HepG2 (cell line): Measurements from ENCODE around the gene PRDM9. TPM values are rescaled to one million over a fixed set of nuclear protein-coding genes. Genes with fewer than 3 reads are reported as not detected.
"Not testable (repeated sequence)": the region's sequence is repeated elsewhere in the genome, so short reads cannot be mapped to it uniquely, and the experiment has no call there.

ENCODE experiments used
- ATAC-seq: fragments of 200-7000 bp; cut with Tn5 transposase; 3 replicates; pipeline ENCODE4 v1.9.1; 2020; ENCODE audit warnings: mild to moderate bottlenecking, moderate library complexity
- BruUV-seq: library from RNA; stranded (reverse); fragments of 400-500 nt; replicated peaks from 2 replicates; lab custom pipeline; 2021; lab: Mats Ljungman, UMichigan
- CTCF ChIA-PET: fragments of 300-600 bp; formaldehyde crosslinking; extraction: SDS; loops from one replicate; lab custom pipeline; 2021; ENCODE audit warnings: low total read pairs, inconsistent platforms, low intra/inter-chr PET ratio; lab: Yijun Ruan, JAX
- POLR2A ChIA-PET: fragments of 350-600 bp; sonication (Branson Sonifier 250); formaldehyde crosslinking; loops from one replicate; lab custom pipeline; 2020; ENCODE audit warnings: antibody characterized with exemption, inconsistent platforms; lab: Yijun Ruan, JAX
- DNase-seq: peaks from one replicate; pipeline ENCODE4 v3.0.0-alpha.2; 2015; ENCODE audit warnings: low spot score
- FAIRE-seq: peaks from 3 replicates; lab custom pipeline; 2011; peaks lifted over from hg19 to GRCh38; lab: Jason Lieb, UNC
- H2AFZ ChIP-seq: one replicate; pipeline ENCODE4 v1.6.1; 2011; ENCODE audit warnings: low read length, inconsistent platforms
- H3K27ac ChIP-seq: fragments of 300-600 bp; 3 replicates; pipeline ENCODE4 v1.8.0; 2011; ENCODE audit warnings: mixed run types, mild to moderate bottlenecking, mixed read lengths, low read length, inconsistent platforms; ENCODE audit not compliant: insufficient read depth; ENCODE audit errors: extremely low read length
- H3K27me3 ChIP-seq, 2 experiments: fragments of 200-600 bp in 1 of 2; 2 replicates in 1 of 2; 3 replicates in 1 of 2; pipeline versions ENCODE4 v1.6.0 to v1.8.0; 2011; ENCODE audit warnings: low read length in 2 of 2, mild to moderate bottlenecking in 2 of 2, moderate library complexity in 2 of 2, inconsistent platforms in 1 of 2; ENCODE audit not compliant: insufficient read depth in 2 of 2, control insufficient read depth in 1 of 2
- H3K36me3 ChIP-seq, 2 experiments: fragments of 200-600 bp in 1 of 2; replicated peaks in 1 of 2; 2 replicates in 1 of 2; 3 replicates in 1 of 2; pipeline versions ENCODE4 v1.5.1 to v1.8.0; 2011; ENCODE audit warnings: low read length in 2 of 2, inconsistent platforms in 1 of 2; ENCODE audit not compliant: insufficient read depth in 2 of 2, control insufficient read depth in 1 of 2
- H3K4me1 ChIP-seq: 2 replicates; pipeline ENCODE4 v1.5.1; 2012; ENCODE audit warnings: low read length, inconsistent platforms; ENCODE audit not compliant: insufficient read depth
- H3K4me2 ChIP-seq: 2 replicates; pipeline ENCODE4 v1.6.0; 2011; ENCODE audit warnings: low read depth, low read length, inconsistent platforms
- H3K4me3 ChIP-seq, 3 experiments: fragments of 200-600 bp in 1 of 3; sonication (generic), shearing (Covaris generic) in 1 of 3; replicated peaks in 1 of 3; 2 replicates each; pipeline ENCODE4 v1.5.1; 2011 to 2016; ENCODE audit warnings: low read length in 3 of 3, inconsistent platforms in 2 of 3, low read depth in 2 of 3, mild to moderate bottlenecking in 2 of 3, control low read depth in 1 of 3, mixed read lengths in 1 of 3; ENCODE audit not compliant: insufficient read depth in 1 of 3
- H3K79me2 ChIP-seq: one replicate; pipeline ENCODE4 v1.6.1; 2011; ENCODE audit warnings: low read length, inconsistent platforms; ENCODE audit not compliant: insufficient read depth
- H3K9ac ChIP-seq: 2 replicates; pipeline ENCODE4 v1.6.0; 2011; ENCODE audit warnings: mild to moderate bottlenecking, low read depth, low read length, inconsistent platforms; ENCODE audit not compliant: insufficient read depth
- H3K9me3 ChIP-seq: 2 replicates; pipeline ENCODE4 v1.5.1; 2012; ENCODE audit warnings: mild to moderate bottlenecking, low read length
- H4K20me1 ChIP-seq: 2 replicates; pipeline ENCODE4 v1.6.0; 2011; ENCODE audit warnings: inconsistent platforms, mild to moderate bottlenecking, low read length, moderate library complexity; ENCODE audit not compliant: insufficient read depth
- ATF7 ChIP-seq, 2 experiments: fragments of 450-650 bp in 1 of 2; sonication (generic) in 1 of 2; formaldehyde crosslinking in 1 of 2; IDR thresholded peaks; 2 replicates each; pipeline versions ENCODE4 v1.4.0 to v1.6.1; 2016 to 2020; ENCODE audit warnings: antibody characterized with exemption in 1 of 2, mild to moderate bottlenecking in 1 of 2, missing genetic modification reagents in 1 of 2
- CREB1 ChIP-seq, 2 experiments: fragments of 450-650 bp in 1 of 2; IDR thresholded peaks; 2 replicates each; pipeline ENCODE4 v1.6.1; 2016 to 2017; ENCODE audit warnings: control low read depth in 1 of 2, mild to moderate bottlenecking in 1 of 2, missing compliant biosample characterization in 1 of 2, missing genetic modification characterization in 1 of 2
- DMAP1 ChIP-seq: IDR thresholded peaks from 2 replicates; pipeline ENCODE4 v1.6.1; 2016
- DPF2 ChIP-seq: sonication (generic); formaldehyde crosslinking; IDR thresholded peaks from 2 replicates; pipeline ENCODE4 v1.4.0; 2020; ENCODE audit warnings: mild to moderate bottlenecking, low read depth, missing genetic modification reagents, borderline replicate concordance
- GATAD1 ChIP-seq: IDR thresholded peaks from 2 replicates; pipeline ENCODE4 v1.6.1; 2016; ENCODE audit warnings: missing genetic modification reagents, missing compliant biosample characterization
- HOXA5 ChIP-seq: sonication (generic); formaldehyde crosslinking; IDR thresholded peaks from 2 replicates; pipeline ENCODE4 v1.4.0; 2020; ENCODE audit warnings: missing genetic modification reagents
- PCBP1 ChIP-seq: fragments of 200-400 bp; formaldehyde crosslinking; IDR thresholded peaks from 2 replicates; pipeline ENCODE4 v1.6.1; 2017; ENCODE audit warnings: mild to moderate bottlenecking, low read depth, low read length, borderline replicate concordance
- POGZ ChIP-seq: sonication (generic); formaldehyde crosslinking; IDR thresholded peaks from 2 replicates; pipeline ENCODE4 v1.4.0; 2020; ENCODE audit warnings: mild to moderate bottlenecking, missing genetic modification reagents
- RFX1 ChIP-seq: fragments of 450-650 bp; IDR thresholded peaks from 2 replicates; pipeline ENCODE4 v1.6.1; 2017
- ZBTB14 ChIP-seq: sonication (generic); formaldehyde crosslinking; IDR thresholded peaks from 2 replicates; pipeline ENCODE4 v1.4.0; 2020; ENCODE audit warnings: missing genetic modification reagents
- ZNF24 ChIP-seq: fragments of 450-650 bp; IDR thresholded peaks from 2 replicates; pipeline ENCODE4 v1.6.1; 2017; ENCODE audit warnings: antibody characterized with exemption, mild to moderate bottlenecking
- ZNF563 ChIP-seq: sonication (generic); formaldehyde crosslinking; IDR thresholded peaks from 2 replicates; pipeline ENCODE4 v1.8.0; 2022; ENCODE audit warnings: mild to moderate bottlenecking, moderate library complexity, missing genetic modification reagents
- ZNF574 ChIP-seq: sonication (generic); formaldehyde crosslinking; IDR thresholded peaks from 2 replicates; pipeline ENCODE4 v1.4.0; 2020; ENCODE audit warnings: missing genetic modification reagents
- ZNF619 ChIP-seq: sonication (generic); formaldehyde crosslinking; IDR thresholded peaks from 2 replicates; pipeline ENCODE4 v1.4.0; 2020; ENCODE audit warnings: mild to moderate bottlenecking, missing genetic modification reagents
- ZNF746 ChIP-seq: sonication (generic); formaldehyde crosslinking; IDR thresholded peaks from 2 replicates; pipeline ENCODE4 v1.8.0; 2022; ENCODE audit warnings: mild to moderate bottlenecking, missing genetic modification reagents
- WGBS: methylation state at CpG from one replicate; pipeline ENCODE4 v1.1.6; 2017; ENCODE audit warnings: low lambda C conversion rate; 5-methylcytosine and 5-hydroxymethylcytosine counted together
- in situ Hi-C: cut with HindIII; loops from 2 replicates; pipeline ENCODE4 v1.10.0; 2017; ENCODE audit warnings: low pct_unique_long_range_greater_than_20kb; ENCODE audit not compliant: extremely low pct_ligation_motif_present
- intact Hi-C: fragments of 100-400 bp; cut with micrococcal nuclease; formaldehyde crosslinking; loops from one replicate; pipeline ENCODE4 v1.10.0; 2022; ENCODE audit not compliant: unreplicated experiment
- polyA plus RNA-seq, 8 experiments: library from polyadenylated mRNA; depleted of rRNA in 3 of 8; stranded (reverse) in 7 of 8; unstranded in 1 of 8; fragments of >200 nt; fragmentation: Illumina TruSeq in 4 of 8; extraction: Trizol in 4 of 8; gene quantifications; 2 replicates each; pipeline versions ENCODE4 v1.2.1 to v1.2.3, GENCODE V29; 2011 to 2016; ENCODE audit warnings: low read depth in 4 of 8, missing spikeins in 1 of 8, mixed read lengths in 1 of 8; ENCODE audit not compliant: insufficient read depth in 1 of 8
- total RNA-seq, 5 experiments: library from RNA; depleted of rRNA; stranded (reverse); fragments of >200 nt; fragmentation: Illumina TruSeq; extraction: Trizol; gene quantifications; 2 replicates each; pipeline ENCODE4 v1.2.3, GENCODE V29; 2016; ENCODE audit warnings: low read depth in 1 of 5

PRDM9 gene
- total and polyA plus RNA-seq, 2 of the 13 experiments (the other 11 are each of a cell fraction or from before 2014, with no cell fraction given), result not detected

- H4K20me1 ChIP-seq; H3K9ac ChIP-seq; POLR2A ChIA-PET; DNase-seq; intact Hi-C loops; H3K4me2 ChIP-seq; H3K79me2 ChIP-seq; FAIRE-seq; H3K9me3 ChIP-seq; BruUV-seq; ATAC-seq; H3K36me3 ChIP-seq; H2AFZ ChIP-seq; in situ Hi-C loops; H3K27me3 ChIP-seq; H3K27ac ChIP-seq; H3K4me3 ChIP-seq; CTCF ChIA-PET; TF ChIP-seq CREB1 (CRISPR knock-in tag; IDR thresholded peaks at IDR 0.05): not testable (repeated sequence)
- peaks cover 13% of the 10 kb centered on the region; the same call in 1 of the 2 replicates for H3K4me1 ChIP-seq
- peak; percentile 63 for TF ChIP-seq CREB1 (IDR thresholded peaks at IDR 0.05)
- 45% methylated on average over 3 of the region's 5 CpGs for WGBS
Observed at GRCh38 chr5:23510434-23510833, 3.0 kb downstream of the PRDM9 start.

GRCh38 chr5:23522553-23522952 lies 15.1 kb downstream of the PRDM9 start:
- intact Hi-C loops, result no loop called here
- CTCF ChIA-PET, result no interaction called here
- no CpG with 5 or more reads among the region's 4 CpGs for WGBS
- in situ Hi-C loops, result no loop called here
- Histone ChIP-seq H3K27me3 (no peaks in the 10 kb centered on the region), H3K79me2 (no peaks in the 10 kb centered on the region), H3K36me3 (no peaks in the 10 kb centered on the region), H3K4me1 (no peaks in the 10 kb centered on the region), H2AFZ (no peak overlapping the region), H3K4me3 (no peak overlapping the region), H3K9me3 (no peaks in the 10 kb centered on the region), H4K20me1 (no peaks in the 10 kb centered on the region), H3K4me2 (no peak overlapping the region), H3K27ac (no peak overlapping the region), H3K9ac (no peak overlapping the region)
- ATAC-seq (no peak), FAIRE-seq (no peak), DNase-seq (no peak)
- no TSS peak for BruUV-seq
- POLR2A ChIA-PET, result no interaction called here
- TF ChIP-seq ZNF619 (CRISPR knock-in tag) (no peak), ZNF746 (CRISPR knock-in tag) (no peak), ZBTB14 (CRISPR knock-in tag) (no peak), DMAP1 (no peak), ZNF563 (CRISPR knock-in tag) (no peak), GATAD1 (CRISPR knock-in tag) (no peak), POGZ (CRISPR knock-in tag) (no peak), ZNF574 (CRISPR knock-in tag) (no peak), ATF7 (IDR thresholded peaks at IDR 0.05) (no peak), ATF7 (CRISPR knock-in tag; IDR thresholded peaks at IDR 0.05) (no peak), PCBP1 (no peak), DPF2 (CRISPR knock-in tag) (no peak), RFX1 (no peak), HOXA5 (CRISPR knock-in tag) (no peak), ZNF24 (no peak)
